ENCODE data around the gene NPIPA1.
"Not testable (repeated sequence)": the region's sequence is repeated elsewhere in the genome, so short reads cannot be mapped to it uniquely, and the experiment has no call there.

NPIPA1 gene

GRCh38 chr16:14930971-14931370, 6.3 kb upstream of the NPIPA1 start:
- DNase-seq (ENCODE audit: low spot score), result not testable (repeated sequence)

GRCh38 chr16:14932581-14933375, 4.5 kb upstream of the NPIPA1 start:
- DNase-seq (ENCODE audit: low spot score), result not testable (repeated sequence)

- DNase-seq (ENCODE audit: low spot score), result not testable (repeated sequence)
Observed at GRCh38 chr16:14937994-14938393, 751 bp downstream of the NPIPA1 start.

GRCh38 chr16:14942686-14943085, 5.4 kb downstream of the NPIPA1 start:
- DNase-seq (ENCODE audit: low spot score), result not testable (repeated sequence)

GRCh38 chr16:14955546-14956231, 18.4 kb downstream of the NPIPA1 start:
- DNase-seq (ENCODE audit: low spot score), result no peak

- no peak for DNase-seq (ENCODE audit: low spot score)
Observed at GRCh38 chr16:14957576-14958322, 20.5 kb downstream of the NPIPA1 start.

GRCh38 chr16:14958323-14958600, 21.0 kb downstream of the NPIPA1 start:
- DNase-seq (ENCODE audit: low spot score), result no peak

- no peak for DNase-seq (ENCODE audit: low spot score)
Observed at GRCh38 chr16:14958970-14959369, 21.7 kb downstream of the NPIPA1 start.

- DNase-seq (ENCODE audit: low spot score), result no peak
Observed at GRCh38 chr16:14961405-14962186, 24.4 kb downstream of the NPIPA1 start.

- no peak for DNase-seq (ENCODE audit: low spot score)
Observed at GRCh38 chr16:14963281-14964173, 26.3 kb downstream of the NPIPA1 start.

- no peak for DNase-seq (ENCODE audit: low spot score)
Observed at GRCh38 chr16:14965328-14965727, 28.1 kb downstream of the NPIPA1 start.

GRCh38 chr16:14969795-14970194, 32.6 kb downstream of the NPIPA1 start:
- DNase-seq (ENCODE audit: low spot score), result not testable (repeated sequence)

GRCh38 chr16:14971621-14972228, 34.5 kb downstream of the NPIPA1 start:
- not testable (repeated sequence) for DNase-seq (ENCODE audit: low spot score)

GRCh38 chr16:14973785-14974322, 36.6 kb downstream of the NPIPA1 start:
- not testable (repeated sequence) for DNase-seq (ENCODE audit: low spot score)

GRCh38 chr16:14974331-14974655, 37.0 kb downstream of the NPIPA1 start:
- DNase-seq (ENCODE audit: low spot score), result peak; percentile 74

- peak; percentile 99 for DNase-seq (ENCODE audit: low spot score)
Observed at GRCh38 chr16:14974656-14975417, 37.6 kb downstream of the NPIPA1 start, which contains the start of gene PDXDC1. Gene PDXDC1, plus strand, starts transcription at chr16:14975026. Its CDS starts 174 bp downstream, at chr16:14975200.

GRCh38 chr16:14975418-14976194, 38.4 kb downstream of the NPIPA1 start:
- peak; percentile 53 for DNase-seq (ENCODE audit: low spot score)

- DNase-seq (ENCODE audit: low spot score), result not testable (repeated sequence)
Observed at GRCh38 chr16:14976971-14977736, 39.9 kb downstream of the NPIPA1 start.

Measured in kidney tubule cell (primary cell).